ENCODE measurements around the gene CRHR2. TPM values are rescaled to one million over a fixed set of nuclear protein-coding genes. Genes with fewer than 3 reads are reported as not detected.

The CRHR2 gene
- total RNA-seq, 1 experiment from 2014 or later, result not detected

- no peak overlapping the region for H3K4me3 ChIP-seq (ENCODE audit: low read depth, low read length)
- Mint-ChIP-seq H3K9me3 (ENCODE audit: unreplicated experiment) (no peaks in the 10 kb centered on the region), H3K36me3 (ENCODE audit: insufficient read depth, unreplicated experiment) (peaks cover 7% of the 10 kb centered on the region), H3K27me3 (ENCODE audit: insufficient read depth, unreplicated experiment) (peaks cover 11% of the 10 kb centered on the region), H3K4me1 (ENCODE audit: low read depth, unreplicated experiment) (no peaks in the 10 kb centered on the region), H3K4me3 (ENCODE audit: unreplicated experiment) (no peak overlapping the region), H3K27ac (ENCODE audit: unreplicated experiment) (no peak overlapping the region)
- ChIA-PET CTCF (no interaction called here), POLR2A (no interaction called here)
- TF ChIP-seq, protein P1, sequence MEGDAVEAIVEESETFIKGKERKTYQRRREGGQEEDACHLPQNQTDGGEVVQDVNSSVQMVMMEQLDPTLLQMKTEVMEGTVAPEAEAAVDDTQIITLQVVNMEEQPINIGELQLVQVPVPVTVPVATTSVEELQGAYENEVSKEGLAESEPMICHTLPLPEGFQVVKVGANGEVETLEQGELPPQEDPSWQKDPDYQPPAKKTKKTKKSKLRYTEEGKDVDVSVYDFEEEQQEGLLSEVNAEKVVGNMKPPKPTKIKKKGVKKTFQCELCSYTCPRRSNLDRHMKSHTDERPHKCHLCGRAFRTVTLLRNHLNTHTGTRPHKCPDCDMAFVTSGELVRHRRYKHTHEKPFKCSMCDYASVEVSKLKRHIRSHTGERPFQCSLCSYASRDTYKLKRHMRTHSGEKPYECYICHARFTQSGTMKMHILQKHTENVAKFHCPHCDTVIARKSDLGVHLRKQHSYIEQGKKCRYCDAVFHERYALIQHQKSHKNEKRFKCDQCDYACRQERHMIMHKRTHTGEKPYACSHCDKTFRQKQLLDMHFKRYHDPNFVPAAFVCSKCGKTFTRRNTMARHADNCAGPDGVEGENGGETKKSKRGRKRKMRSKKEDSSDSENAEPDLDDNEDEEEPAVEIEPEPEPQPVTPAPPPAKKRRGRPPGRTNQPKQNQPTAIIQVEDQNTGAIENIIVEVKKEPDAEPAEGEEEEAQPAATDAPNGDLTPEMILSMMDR (IDR thresholded peaks at IDR 0.05; ENCODE audit: insufficient read depth in 1 of 2, low read depth in 1 of 2, low read length in 1 of 2, severe bottlenecking in 1 of 2, unreplicated experiment in 1 of 2), result no peak
- DNase-seq, result no peak
- H3K27me3 ChIP-seq (replicated peaks; ENCODE audit: control insufficient read depth, insufficient read depth, low read length), result peaks cover 1% of the 10 kb centered on the region
- H3K4me1 ChIP-seq, result no peaks in the 10 kb centered on the region
- BruUV-seq (replicated peaks), result no TSS peak
- intact Hi-C loops (cut with micrococcal nuclease; ENCODE audit: unreplicated experiment), result no loop called here
- no peaks in the 10 kb centered on the region for H3K9me3 ChIP-seq
- no peaks in the 10 kb centered on the region for H3K36me3 ChIP-seq (ENCODE audit: control insufficient read depth, insufficient read depth, low read length)
Observed at GRCh38 chr7:30667172-30667571, 15.1 kb downstream of the CRHR2 start.

DNA sequence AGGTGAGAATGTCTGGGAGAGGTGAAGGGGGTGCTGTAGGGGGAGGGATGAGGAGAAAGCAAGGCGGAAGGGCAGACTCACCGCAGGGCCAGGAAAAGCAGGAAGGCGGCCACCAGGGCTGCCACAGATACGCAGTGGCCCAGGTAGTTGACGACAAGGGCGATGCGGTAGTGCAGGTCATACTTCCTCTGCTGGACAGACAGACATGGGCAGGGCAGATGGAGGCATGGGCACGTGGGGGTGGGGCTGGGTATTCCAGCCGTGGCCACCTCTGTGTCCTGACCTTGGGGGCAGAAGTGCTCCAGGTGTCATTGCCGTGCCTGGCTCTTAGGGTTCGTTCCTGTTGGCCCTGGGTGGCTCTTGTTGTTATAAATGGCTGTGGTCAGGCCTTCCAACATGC is 16.8 kb downstream of the CRHR2 start:
- H3K27ac Mint-ChIP-seq (ENCODE audit: unreplicated experiment), result no peak overlapping the region
- POLR2A ChIA-PET, result no interaction called here

GRCh38 chr7:30665043-30665442 is 17.2 kb downstream of the CRHR2 start:
- Histone ChIP-seq H3K27me3 (replicated peaks; ENCODE audit: control insufficient read depth, insufficient read depth, low read length) (peaks cover 1% of the 10 kb centered on the region; the same call in 1 of the 2 replicates), H3K9me3 (no peaks in the 10 kb centered on the region), H3K36me3 (ENCODE audit: control insufficient read depth, insufficient read depth, low read length) (no peaks in the 10 kb centered on the region), H3K4me1 (no peaks in the 10 kb centered on the region), H3K4me3 (ENCODE audit: low read depth, low read length) (no peak overlapping the region)
- Mint-ChIP-seq H3K9me3 (ENCODE audit: unreplicated experiment) (no peaks in the 10 kb centered on the region), H3K27ac (ENCODE audit: unreplicated experiment) (no peak overlapping the region), H3K27me3 (ENCODE audit: insufficient read depth, unreplicated experiment) (peaks cover 7% of the 10 kb centered on the region), H3K36me3 (ENCODE audit: insufficient read depth, unreplicated experiment) (peaks cover 7% of the 10 kb centered on the region), H3K4me1 (ENCODE audit: low read depth, unreplicated experiment) (no peaks in the 10 kb centered on the region), H3K4me3 (ENCODE audit: unreplicated experiment) (no peak overlapping the region)
- TF ChIP-seq, protein P1 (IDR thresholded peaks at IDR 0.05; ENCODE audit: insufficient read depth in 1 of 2, low read depth in 1 of 2, low read length in 1 of 2, severe bottlenecking in 1 of 2, unreplicated experiment in 1 of 2), result no peak
- ChIA-PET CTCF (interaction anchor here (1.2 kb wide), 1 partner anchor 74 kb away, joined by 3 read pairs; no protein-coding TSS in a partner anchor), POLR2A (no interaction called here)
- no TSS peak for BruUV-seq (replicated peaks)
- intact Hi-C loops (cut with micrococcal nuclease; ENCODE audit: unreplicated experiment), result no loop called here
- DNase-seq, result no peak

More for the DNA sequence above, 16.8 kb downstream of the CRHR2 start:
- no peak overlapping the region for H3K4me3 ChIP-seq (ENCODE audit: low read depth, low read length)
- no peaks in the 10 kb centered on the region for H3K4me1 ChIP-seq
- BruUV-seq (replicated peaks), result no TSS peak
- H3K9me3 ChIP-seq, result no peaks in the 10 kb centered on the region
- CTCF ChIA-PET, result interaction anchor here (1.2 kb wide), 1 partner anchor 74 kb away, joined by 3 read pairs; no protein-coding TSS in a partner anchor
- H3K36me3 Mint-ChIP-seq (ENCODE audit: insufficient read depth, unreplicated experiment), result peaks cover 7% of the 10 kb centered on the region
- no peak for DNase-seq
- peaks cover 1% of the 10 kb centered on the region; the same call in 1 of the 2 replicates for H3K27me3 ChIP-seq (replicated peaks; ENCODE audit: control insufficient read depth, insufficient read depth, low read length)
- no peak overlapping the region for H3K4me3 Mint-ChIP-seq (ENCODE audit: unreplicated experiment)
- TF ChIP-seq, protein P1 (IDR thresholded peaks at IDR 0.05; ENCODE audit: insufficient read depth in 1 of 2, low read depth in 1 of 2, low read length in 1 of 2, severe bottlenecking in 1 of 2, unreplicated experiment in 1 of 2), result no peak
- H3K36me3 ChIP-seq (ENCODE audit: control insufficient read depth, insufficient read depth, low read length), result no peaks in the 10 kb centered on the region
- intact Hi-C loops (cut with micrococcal nuclease; ENCODE audit: unreplicated experiment), result no loop called here
- no peaks in the 10 kb centered on the region for H3K9me3 Mint-ChIP-seq (ENCODE audit: unreplicated experiment)
- H3K4me1 Mint-ChIP-seq (ENCODE audit: low read depth, unreplicated experiment), result no peaks in the 10 kb centered on the region
- peaks cover 10% of the 10 kb centered on the region for H3K27me3 Mint-ChIP-seq (ENCODE audit: insufficient read depth, unreplicated experiment)

Measured in Caco-2 (cell line).